Mesothelial cell of epicardium (in vitro differentiated cells): Measurements from ENCODE around the gene ARHGEF17. TPM values are rescaled to one million over a fixed set of nuclear protein-coding genes. Genes with fewer than 3 reads are reported as not detected.

Source experiments
- DNase-seq, 2 experiments: peaks; one replicate each; pipeline ENCODE4 v3.0.0; 2021; ENCODE audit warnings: low spot score in 2 of 2; ENCODE audit not compliant: unreplicated experiment in 2 of 2
- H3K27ac Mint-ChIP-seq: 2 replicates; pipeline ENCODE4 v1.8.0; 2021; ENCODE audit warnings: mixed read lengths
- H3K27me3 Mint-ChIP-seq: 2 replicates; pipeline ENCODE4 v1.8.0; 2021; ENCODE audit warnings: low read depth, mixed read lengths
- H3K36me3 Mint-ChIP-seq: 2 replicates; pipeline ENCODE4 v1.8.0; 2021; ENCODE audit warnings: mixed read lengths
- H3K4me1 Mint-ChIP-seq: 2 replicates; pipeline ENCODE4 v1.8.0; 2021; ENCODE audit warnings: mixed read lengths
- H3K4me3 Mint-ChIP-seq: 2 replicates; pipeline ENCODE4 v1.8.0; 2021; ENCODE audit warnings: mild to moderate bottlenecking, moderate library complexity, mixed read lengths
- H3K9me3 Mint-ChIP-seq: 2 replicates; pipeline ENCODE4 v1.8.0; 2021; ENCODE audit warnings: mixed read lengths
- CTCF ChIP-seq: fragments of 200-600 bp; sonication (generic); IDR thresholded peaks from one replicate; pipeline ENCODE4 v1.5.0; 2021; ENCODE audit warnings: antibody characterized with exemption; ENCODE audit not compliant: unreplicated experiment
- total RNA-seq: library from RNA; stranded (reverse); gene quantifications from 3 replicates; pipeline ENCODE4 v1.2.1, GENCODE V29; 2021

Gene ARHGEF17
- total RNA-seq, 1 donor from 2014 or later = 150 TPM

- Mint-ChIP-seq H3K27ac (no peak overlapping the region), H3K9me3 (no peaks in the 10 kb centered on the region), H3K4me3 (no peak overlapping the region), H3K36me3 (no peaks in the 10 kb centered on the region), H3K4me1 (peaks cover 4% of the 10 kb centered on the region), H3K27me3 (no peaks in the 10 kb centered on the region)
- TF ChIP-seq CTCF = no peak
- DNase-seq = no peak
These were observed 10.9 kb upstream of the ARHGEF17 start for GRCh38 chr11:73297231-73297590.

GRCh38 chr11:73297702-73298101, 10.4 kb upstream of the ARHGEF17 start:
- no peaks in the 10 kb centered on the region for H3K36me3 Mint-ChIP-seq
- peaks cover 3% of the 10 kb centered on the region for H3K4me1 Mint-ChIP-seq
- DNase-seq = no peak
- no peaks in the 10 kb centered on the region for H3K9me3 Mint-ChIP-seq
- H3K27me3 Mint-ChIP-seq = no peaks in the 10 kb centered on the region
- no peak for TF ChIP-seq CTCF
- H3K4me3 Mint-ChIP-seq = no peak overlapping the region
- no peak overlapping the region for H3K27ac Mint-ChIP-seq

- no peak overlapping the region for H3K4me3 Mint-ChIP-seq
- no peaks in the 10 kb centered on the region for H3K4me1 Mint-ChIP-seq
- no peak overlapping the region for H3K27ac Mint-ChIP-seq
- no peak for DNase-seq
- no peak for TF ChIP-seq CTCF
- H3K27me3 Mint-ChIP-seq = no peaks in the 10 kb centered on the region
- H3K9me3 Mint-ChIP-seq = no peaks in the 10 kb centered on the region
- no peaks in the 10 kb centered on the region for H3K36me3 Mint-ChIP-seq
These were observed 9.8 kb upstream of the ARHGEF17 start for GRCh38 chr11:73298233-73298632.

- no peak overlapping the region for H3K27ac Mint-ChIP-seq
- no peak for DNase-seq
- no peaks in the 10 kb centered on the region for H3K27me3 Mint-ChIP-seq
- H3K4me3 Mint-ChIP-seq = no peak overlapping the region
- TF ChIP-seq CTCF = no peak
- H3K9me3 Mint-ChIP-seq = no peaks in the 10 kb centered on the region
- H3K4me1 Mint-ChIP-seq = no peaks in the 10 kb centered on the region
- no peaks in the 10 kb centered on the region for H3K36me3 Mint-ChIP-seq
These were observed 8.3 kb upstream of the ARHGEF17 start for GRCh38 chr11:73299751-73300150.

GRCh38 chr11:73306069-73306841, 1.8 kb upstream of the ARHGEF17 start:
- no peaks in the 10 kb centered on the region for H3K9me3 Mint-ChIP-seq
- H3K4me1 Mint-ChIP-seq = peaks cover 30% of the 10 kb centered on the region
- peak overlapping the region; percentile 68 for H3K4me3 Mint-ChIP-seq
- DNase-seq = no peak
- TF ChIP-seq CTCF = no peak
- H3K27ac Mint-ChIP-seq = no peak overlapping the region
- no peaks in the 10 kb centered on the region for H3K27me3 Mint-ChIP-seq
- no peaks in the 10 kb centered on the region for H3K36me3 Mint-ChIP-seq
